Pancreas (tissue), 10 donors: ENCODE data around the gene USP3. TPM values are rescaled to one million over a fixed set of nuclear protein-coding genes. Genes with fewer than 3 reads are reported as not detected.

Experiments
- ATAC-seq, 4 donors: fragments of 200-7000 bp; cut with Tn5 transposase; one replicate each; pipeline versions ENCODE4 v1.8.0 to v1.9.1; 2020; ENCODE audit warnings: mild to moderate bottlenecking in 4 of 4, moderate library complexity in 4 of 4
- DNase-seq, 6 donors: peaks; one replicate each; pipeline ENCODE4 v3.0.0-alpha.2; 2020
- FAIRE-seq: peaks from 2 replicates; lab custom pipeline; 2012; peaks lifted over from hg19 to GRCh38; lab: Jason Lieb, UNC
- H3K27ac ChIP-seq, 4 donors: fragments of 200-600 bp; sonication (generic); 1 replicate in 3 of 4; 2 replicates in 1 of 4; pipeline versions ENCODE4 v1.5.0 to v1.8.0; 2020
- H3K27me3 ChIP-seq, 4 donors: fragments of 200-600 bp; one replicate each; pipeline ENCODE4 v1.8.0; 2021
- H3K36me3 ChIP-seq, 3 donors: fragments of 200-600 bp; sonication (generic) in 1 of 3; one replicate each; pipeline versions ENCODE4 v1.5.0 to v1.8.0; 2020 to 2021
- H3K4me1 ChIP-seq, 3 donors: fragments of 200-600 bp; one replicate each; pipeline ENCODE4 v1.8.0; 2021
- H3K4me3 ChIP-seq, 4 donors: fragments of 200-600 bp; sonication (generic) in 2 of 4; one replicate each; pipeline versions ENCODE4 v1.5.0 to v1.8.0; 2020 to 2021
- H3K9me3 ChIP-seq, 4 donors: fragments of 200-600 bp; one replicate each; pipeline ENCODE4 v1.8.0; 2021
- WGBS, 2 donors: extraction: QIAGEN DNeasy Blood & Tissue Kit; methylation state at CpG; one replicate each; pipeline ENCODE4 v1.1.7; 2013; 5-methylcytosine and 5-hydroxymethylcytosine counted together
- intact Hi-C, 3 donors: fragments of 100-400 bp; cut with DNase I; formaldehyde crosslinking; loops; one replicate each; pipeline versions ENCODE4 v1.11.1 to v1.14.2; 2022
- polyA plus RNA-seq, 2 donors: library from polyadenylated mRNA; stranded (reverse); fragments of 200-250 nt; gene quantifications; one replicate each; pipeline ENCODE4 v1.2.3, GENCODE V29; 2013
- total RNA-seq, 6 donors: library from RNA; stranded (reverse); fragmentation: NEBNext Ultra II Directional in 4 of 6; extraction: Animal tissue kit (Norgen Biotek cat#: 25700) in 4 of 6; gene quantifications; one replicate each; pipeline versions ENCODE4 v1.2.1 to v1.2.4, GENCODE V29; 2021 to 2023
- TF ChIP-seq, protein P1 (sequence below), 4 donors: fragments of 200-600 bp; sonication (generic) in 3 of 4; IDR thresholded peaks; one replicate each; pipeline versions ENCODE4 v1.5.0 to v1.8.0; 2021; ENCODE audit warnings: antibody characterized with exemption in 4 of 4
- donor health status: healthy with polysubstance abuse.
- donor health status: DM: no; HTN: no; CAD: no; lungs with moderate emphysema.
- donor health status: DM: no; HTN: no; CAD: no.
- donor health status: control.
- donor health status: control.
- donor health status: Bipolar disorder and iron deficiency.
- donor health status: DM: yes; HTN: yes; CAD: no.
- donor health status: DM: no; HTN: no; CAD: no.
- donor health status: DM: no; HTN: no; CAD: no.
- donor health status: DM: yes; HTN: yes; CAD: no.

Gene USP3
- total and polyA plus RNA-seq, 8 donors = 28.5 to 50.8 (median 41.2) TPM

DNA sequence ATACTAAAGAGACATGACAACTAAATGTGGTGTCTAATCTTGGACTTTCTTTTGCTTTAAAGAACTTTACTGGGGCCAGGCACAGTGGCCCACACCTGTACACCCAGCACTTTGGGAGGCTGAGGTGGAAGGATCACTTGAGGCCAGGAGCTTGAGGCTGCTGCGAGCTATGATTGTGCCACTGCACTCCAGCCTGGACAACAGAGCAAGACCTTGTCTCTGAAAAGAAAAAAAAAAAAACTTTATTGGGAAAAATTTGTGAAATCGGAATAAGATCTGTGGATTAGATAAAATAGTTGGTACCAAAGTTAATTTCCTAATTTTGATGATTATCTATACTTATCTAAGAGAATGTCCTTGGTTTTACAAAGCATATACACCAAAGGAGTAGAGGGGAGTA is 34.4 kb upstream of the USP3 start:
- FAIRE-seq (no peak), ATAC-seq (no peak), DNase-seq (no peak)
- Histone ChIP-seq H3K27me3 (no peaks in the 10 kb centered on the region), H3K27ac (no peak overlapping the region), H3K9me3 (no peaks in the 10 kb centered on the region), H3K4me1 (peaks cover 16 to 23% (median 17%) of the 10 kb centered on the region in 3 donors), H3K4me3 (no peak overlapping the region), H3K36me3 (no peaks in the 10 kb centered on the region)
- WGBS, 2 donors = 65 to 96% methylated on average over 2 of the region's 2 CpGs
- intact Hi-C loops = loop anchor here in 2 of 3 donors (5.0 to 10.0 kb wide), 2 partner anchors 125 to 127 kb away; partner anchors contain the start of gene FBXL22 (in 2 of the 2)
- TF ChIP-seq, protein P1, sequence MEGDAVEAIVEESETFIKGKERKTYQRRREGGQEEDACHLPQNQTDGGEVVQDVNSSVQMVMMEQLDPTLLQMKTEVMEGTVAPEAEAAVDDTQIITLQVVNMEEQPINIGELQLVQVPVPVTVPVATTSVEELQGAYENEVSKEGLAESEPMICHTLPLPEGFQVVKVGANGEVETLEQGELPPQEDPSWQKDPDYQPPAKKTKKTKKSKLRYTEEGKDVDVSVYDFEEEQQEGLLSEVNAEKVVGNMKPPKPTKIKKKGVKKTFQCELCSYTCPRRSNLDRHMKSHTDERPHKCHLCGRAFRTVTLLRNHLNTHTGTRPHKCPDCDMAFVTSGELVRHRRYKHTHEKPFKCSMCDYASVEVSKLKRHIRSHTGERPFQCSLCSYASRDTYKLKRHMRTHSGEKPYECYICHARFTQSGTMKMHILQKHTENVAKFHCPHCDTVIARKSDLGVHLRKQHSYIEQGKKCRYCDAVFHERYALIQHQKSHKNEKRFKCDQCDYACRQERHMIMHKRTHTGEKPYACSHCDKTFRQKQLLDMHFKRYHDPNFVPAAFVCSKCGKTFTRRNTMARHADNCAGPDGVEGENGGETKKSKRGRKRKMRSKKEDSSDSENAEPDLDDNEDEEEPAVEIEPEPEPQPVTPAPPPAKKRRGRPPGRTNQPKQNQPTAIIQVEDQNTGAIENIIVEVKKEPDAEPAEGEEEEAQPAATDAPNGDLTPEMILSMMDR (IDR thresholded peaks at IDR 0.05) = no peak

DNA sequence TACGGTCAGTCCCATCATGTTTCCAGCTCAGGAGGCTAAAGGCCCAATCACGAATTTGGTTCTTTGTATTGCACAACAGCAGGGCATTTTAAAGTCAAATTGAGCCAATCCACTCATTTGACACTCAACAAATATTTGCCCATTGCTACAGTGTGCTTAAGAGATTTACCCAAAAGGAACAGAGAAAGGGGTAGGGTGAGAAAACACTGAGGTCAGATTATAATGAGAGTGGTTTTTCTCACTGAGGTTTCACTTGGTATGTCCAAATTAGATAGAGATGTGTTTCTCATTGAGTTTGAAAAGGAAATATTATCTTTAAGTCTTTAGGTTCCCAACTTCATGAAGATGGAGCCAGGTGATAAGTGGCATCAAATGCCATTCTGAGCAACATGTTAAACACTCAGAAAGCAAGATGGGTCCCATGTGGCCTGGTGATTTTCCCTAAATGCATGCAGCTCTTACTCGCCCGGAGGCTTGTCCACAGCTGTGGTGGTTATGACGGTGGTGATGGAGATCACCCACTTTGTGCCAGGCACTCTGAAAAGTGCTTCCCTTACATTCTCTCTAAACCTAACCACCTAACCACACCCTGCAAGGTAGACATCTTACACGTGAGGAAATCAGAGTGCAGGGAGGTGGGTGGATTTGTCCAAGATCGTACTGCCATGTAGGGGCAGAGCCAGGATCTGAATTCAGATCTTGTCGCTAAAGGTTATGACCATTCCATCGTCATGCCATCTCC is 31.2 kb upstream of the USP3 start:
- peak overlapping the region in 1 of 4 donors; percentile 63 for H3K27ac ChIP-seq
- TF ChIP-seq, protein P1 (IDR thresholded peaks at IDR 0.05) = no peak
- FAIRE-seq = no peak

DNA sequence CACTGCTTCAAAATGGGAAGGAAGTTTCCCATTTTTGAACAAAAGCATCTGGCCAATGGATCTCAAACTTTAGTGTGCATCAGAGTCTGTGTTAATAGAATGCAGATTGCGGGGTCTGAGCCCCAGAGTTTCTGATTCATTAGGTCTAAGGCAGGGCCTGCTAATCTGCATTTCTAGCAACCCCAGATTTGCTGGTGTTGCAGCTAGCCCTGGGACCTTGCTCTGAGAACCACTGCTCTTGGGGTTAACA is 30.7 kb upstream of the USP3 start:
- no peak for FAIRE-seq
- TF ChIP-seq, protein P1 (IDR thresholded peaks at IDR 0.05) = no peak
- H3K27me3 ChIP-seq = no peaks in the 10 kb centered on the region
- no peak for DNase-seq
- intact Hi-C loops = loop anchor here in 1 of 3 donors (10.0 kb wide), 1 partner anchor 121 kb away; the partner anchor contains the start of gene FBXL22
- ATAC-seq = no peak
- 100% methylated on average over 1 of the region's 1 CpG for WGBS, 2 donors
- H3K9me3 ChIP-seq = no peaks in the 10 kb centered on the region
- peak overlapping the region in 2 of 4 donors; percentile 63 to 68 for H3K27ac ChIP-seq
- no peak overlapping the region for H3K4me3 ChIP-seq
- peaks cover 17 to 25% (median 18%) of the 10 kb centered on the region in 3 donors for H3K4me1 ChIP-seq
- no peaks in the 10 kb centered on the region for H3K36me3 ChIP-seq

More for the DNA sequence above, 31.2 kb upstream of the USP3 start:
- Histone ChIP-seq H3K27me3 (no peaks in the 10 kb centered on the region), H3K9me3 (no peaks in the 10 kb centered on the region), H3K4me1 (peaks cover 17 to 25% (median 18%) of the 10 kb centered on the region in 3 donors), H3K4me3 (no peak overlapping the region), H3K36me3 (no peaks in the 10 kb centered on the region)
- 73 to 77% methylated on average over 9 of the region's 9 CpGs for WGBS, 2 donors
- ATAC-seq = peak; percentile 42 to 70 (median 52)
- intact Hi-C loops = loop anchor here in 1 of 3 donors (10.0 kb wide), 1 partner anchor 122 kb away; the partner anchor contains the start of gene FBXL22
- no peak for DNase-seq

DNA sequence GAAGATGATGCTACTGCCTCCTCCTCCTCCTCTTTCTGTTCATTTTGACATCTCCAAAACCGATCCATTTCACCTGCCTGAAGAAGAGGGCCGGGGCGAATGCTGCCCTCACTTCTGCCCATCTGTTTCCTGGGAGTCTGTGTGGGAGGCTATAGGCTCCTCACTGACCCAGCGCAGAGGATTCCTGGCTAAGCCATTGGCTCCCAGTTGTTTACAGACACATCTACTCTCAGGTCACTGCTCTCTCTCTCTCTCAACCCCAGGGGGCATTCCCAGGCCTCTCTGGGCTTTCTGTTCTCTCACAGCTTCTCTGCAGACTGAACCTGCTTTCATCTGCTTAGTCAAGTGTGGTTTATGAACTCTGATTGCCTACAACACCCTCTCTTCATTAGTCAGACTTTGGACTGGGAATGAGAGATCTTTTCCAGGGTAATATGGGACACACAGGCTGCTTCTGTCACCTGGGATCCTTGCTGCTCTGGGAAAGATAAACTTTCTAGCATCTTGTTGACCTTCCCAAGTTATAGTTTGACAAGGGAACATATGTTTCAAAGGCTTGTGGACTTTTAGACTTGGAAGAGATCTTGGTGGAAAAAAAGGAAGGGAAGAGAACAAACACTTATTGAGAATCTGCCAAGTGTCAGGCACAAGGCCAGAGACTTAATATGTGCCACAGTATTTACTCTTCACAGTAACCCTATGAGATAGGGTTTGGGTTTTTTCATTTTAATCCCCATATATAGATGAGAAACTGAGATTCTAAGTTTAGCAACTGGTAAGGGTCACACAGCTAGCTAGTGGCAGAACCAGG is 30.2 kb upstream of the USP3 start:
- Histone ChIP-seq H3K4me1 (peaks cover 17 to 25% (median 18%) of the 10 kb centered on the region in 3 donors), H3K4me3 (no peak overlapping the region), H3K36me3 (no peaks in the 10 kb centered on the region), H3K27me3 (no peaks in the 10 kb centered on the region), H3K27ac (peak overlapping the region in 2 of 4 donors; percentile 63 to 68), H3K9me3 (no peaks in the 10 kb centered on the region)
- peak in 3 of 6 donors; percentile 24 to 44 (median 28) for DNase-seq
- 41 to 57% methylated on average over 4 of the region's 4 CpGs for WGBS, 2 donors
- TF ChIP-seq, protein P1 (IDR thresholded peaks at IDR 0.05) = no peak
- intact Hi-C loops = loop anchor here in 1 of 3 donors (10.0 kb wide), 1 partner anchor 121 kb away; the partner anchor contains the start of gene FBXL22
- ATAC-seq = peak; percentile 77 to 82 (median 79)
- FAIRE-seq = no peak
